Esophagus squamous epithelium (tissue), 5 donors: ENCODE measurements around the gene BCL2L11. TPM values are rescaled to one million over a fixed set of nuclear protein-coding genes. Genes with fewer than 3 reads are reported as not detected.

Experiments
- DNase-seq: peaks from one replicate; lab custom pipeline; 2025; lab: John Stamatoyannopoulos, UW
- H3K27ac ChIP-seq, 4 donors: fragments of 200-600 bp; sonication (generic); one replicate each; pipeline ENCODE4 v1.5.1; 2016 to 2019; ENCODE audit warnings: mild to moderate bottlenecking in 1 of 4
- H3K27me3 ChIP-seq, 4 donors: fragments of 200-600 bp; sonication (generic); 1 replicate in 3 of 4; 2 replicates in 1 of 4; pipeline versions ENCODE4 v1.5.1 to v1.6.0; 2017 to 2021; ENCODE audit warnings: antibody characterized with exemption in 1 of 4
- H3K36me3 ChIP-seq, 3 donors: fragments of 200-600 bp; sonication (generic); one replicate each; pipeline ENCODE4 v1.5.1; 2016 to 2019
- H3K4me1 ChIP-seq, 3 donors: fragments of 200-600 bp; sonication (generic); one replicate each; pipeline ENCODE4 v1.5.1; 2017 to 2019
- H3K4me3 ChIP-seq, 4 donors: fragments of 200-600 bp; sonication (generic); 1 replicate in 3 of 4; 2 replicates in 1 of 4; pipeline ENCODE4 v1.5.1; 2016 to 2019; ENCODE audit warnings: mild to moderate bottlenecking in 2 of 4, moderate library complexity in 1 of 4
- H3K9me3 ChIP-seq, 3 donors: fragments of 200-600 bp; sonication (generic); one replicate each; pipeline ENCODE4 v1.5.1; 2016 to 2019
- CTCF ChIP-seq, 6 experiments: fragments of 450-650 bp in 4 of 6; fragments of 200-600 bp in 2 of 6; sonication (generic) in 2 of 6; IDR thresholded peaks; one replicate each; pipeline ENCODE4 v1.5.1; 2016 to 2019; ENCODE audit warnings: antibody characterized with exemption in 6 of 6, mild to moderate bottlenecking in 4 of 6, moderate library complexity in 4 of 6
- POLR2A ChIP-seq, 4 donors: fragments of 450-650 bp; IDR thresholded peaks; one replicate each; pipeline ENCODE4 v1.6.1; 2017; ENCODE audit warnings: antibody characterized with exemption in 4 of 4, mild to moderate bottlenecking in 4 of 4, moderate library complexity in 3 of 4
- WGBS, 2 donors: methylation state at CpG; one replicate each; pipeline ENCODE4 v1.1.5; 2018; 5-methylcytosine and 5-hydroxymethylcytosine counted together
- intact Hi-C: fragments of 100-400 bp; cut with DNase I; formaldehyde crosslinking; loops from one replicate; pipeline ENCODE4 v1.15.0; 2022
- total RNA-seq, 4 donors: library from RNA; depleted of rRNA; stranded (reverse); fragments of >200 nt; gene quantifications; one replicate each; pipeline ENCODE4 v1.1.0, GENCODE V29; 2016
- donor health status: DM: yes; HTN: yes; CAD: no.

BCL2L11 gene
- total RNA-seq, 4 donors from 2014 or later: 7.8 to 28.2 (median 9.9) TPM

GRCh38 chr2:111148225-111148873, 27.6 kb downstream of the BCL2L11 start:
- no peak for DNase-seq
- 92 to 93% methylated on average over 3 of the region's 3 CpGs for WGBS, 2 donors
- Histone ChIP-seq H3K36me3 (peaks cover 0 to 56% (median 4%) of the 10 kb centered on the region in 3 donors), H3K27ac (peak overlapping the region in 1 of 4 donors; percentile 7), H3K27me3 (no peaks in the 10 kb centered on the region), H3K4me1 (peaks cover 0 to 26% (median 0%) of the 10 kb centered on the region in 3 donors), H3K4me3 (no peak overlapping the region), H3K9me3 (no peaks in the 10 kb centered on the region)
- TF ChIP-seq POLR2A (IDR thresholded peaks at IDR 0.05) (no peak), CTCF (IDR thresholded peaks at IDR 0.05) (no peak)
- intact Hi-C loops: no loop called here

- 74 to 83% methylated on average over 8 of the region's 8 CpGs for WGBS, 2 donors
Observed at GRCh38 chr2:111148925-111149324, 28.2 kb downstream of the BCL2L11 start.

DNA sequence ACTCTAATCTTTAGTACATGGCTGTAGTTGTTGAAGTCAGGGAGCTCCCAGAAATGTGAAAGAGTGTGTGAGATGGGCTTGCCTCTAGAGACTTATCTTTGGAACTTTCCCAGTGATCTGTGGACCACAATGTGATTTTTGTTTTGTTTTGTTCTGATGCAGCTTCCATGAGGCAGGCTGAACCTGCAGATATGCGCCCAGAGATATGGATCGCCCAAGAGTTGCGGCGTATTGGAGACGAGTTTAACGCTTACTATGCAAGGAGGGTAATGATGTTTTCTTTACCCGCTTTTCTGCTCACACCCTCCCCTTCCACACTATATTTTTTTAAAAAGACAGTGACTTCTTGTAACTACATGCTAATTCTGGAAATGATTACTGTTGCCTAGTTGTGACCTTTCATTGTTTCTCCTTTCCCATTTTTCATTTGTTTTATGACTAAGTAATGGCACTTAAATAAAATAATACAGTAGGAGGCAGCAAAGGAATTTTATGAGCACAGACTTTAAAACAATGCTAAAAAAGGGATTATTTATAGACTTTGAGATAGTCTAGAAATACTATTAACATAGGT, 29.3 kb downstream of the BCL2L11 start:
- H3K27ac ChIP-seq: no peak overlapping the region
- peaks cover 0 to 54% (median 4%) of the 10 kb centered on the region in 3 donors for H3K36me3 ChIP-seq
- TF ChIP-seq CTCF (IDR thresholded peaks at IDR 0.05) (no peak), POLR2A (IDR thresholded peaks at IDR 0.05) (no peak)
- no peak overlapping the region for H3K4me3 ChIP-seq
- 88 to 91% methylated on average over 7 of the region's 7 CpGs for WGBS, 2 donors
- peaks cover 0 to 31% (median under 1%) of the 10 kb centered on the region in 3 donors for H3K4me1 ChIP-seq
- DNase-seq: no peak
- H3K9me3 ChIP-seq: no peaks in the 10 kb centered on the region
- no peaks in the 10 kb centered on the region for H3K27me3 ChIP-seq
- intact Hi-C loops: no loop called here

More at GRCh38 chr2:111148925-111149324, 28.2 kb downstream of the BCL2L11 start:
- Histone ChIP-seq H3K36me3 (peaks cover 0 to 55% (median 4%) of the 10 kb centered on the region in 3 donors), H3K4me1 (peaks cover 0 to 26% (median 0%) of the 10 kb centered on the region in 3 donors), H3K4me3 (no peak overlapping the region), H3K27ac (peak overlapping the region in 1 of 4 donors; percentile 7), H3K9me3 (no peaks in the 10 kb centered on the region), H3K27me3 (no peaks in the 10 kb centered on the region)
- TF ChIP-seq POLR2A (IDR thresholded peaks at IDR 0.05): no peak
- TF ChIP-seq CTCF (IDR thresholded peaks at IDR 0.05): no peak
- no peak for DNase-seq
- intact Hi-C loops: no loop called here

DNA sequence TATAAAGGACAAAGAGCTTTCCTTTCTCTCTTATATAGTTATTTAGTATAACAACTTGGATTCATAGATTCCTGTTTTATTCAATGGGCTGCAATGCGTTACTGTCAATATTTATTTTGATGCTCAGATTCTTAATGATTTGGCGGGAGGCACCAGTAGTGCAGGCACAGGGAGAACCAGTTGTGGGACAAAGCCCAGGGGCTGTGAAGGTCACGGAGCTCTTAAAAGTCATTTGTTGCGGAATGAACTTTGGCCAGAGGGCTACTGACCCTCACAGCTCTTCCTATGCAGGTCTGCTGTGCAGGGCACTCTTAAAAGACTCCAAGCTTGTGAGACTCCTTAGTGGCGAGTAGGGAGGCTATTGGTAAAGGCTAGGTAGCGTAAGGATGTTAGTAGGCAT, 34.0 kb downstream of the BCL2L11 start:
- TF ChIP-seq POLR2A (IDR thresholded peaks at IDR 0.05) (no peak), CTCF (IDR thresholded peaks at IDR 0.05) (no peak)
- Histone ChIP-seq H3K27me3 (no peaks in the 10 kb centered on the region), H3K4me3 (no peak overlapping the region), H3K4me1 (peaks cover 0 to 34% (median 5%) of the 10 kb centered on the region in 3 donors), H3K27ac (no peak overlapping the region), H3K36me3 (peaks cover 0 to 78% (median 4%) of the 10 kb centered on the region in 3 donors), H3K9me3 (no peaks in the 10 kb centered on the region)
- WGBS, 2 donors: 93 to 96% methylated on average over 6 of the region's 6 CpGs
- DNase-seq: no peak
- intact Hi-C loops: no loop called here

- Histone ChIP-seq H3K4me1 (peaks cover 0 to 42% (median 5%) of the 10 kb centered on the region in 3 donors), H3K27me3 (no peaks in the 10 kb centered on the region), H3K36me3 (peaks cover 0 to 78% (median 4%) of the 10 kb centered on the region in 3 donors), H3K9me3 (no peaks in the 10 kb centered on the region), H3K27ac (peak overlapping the region in 3 of 4 donors; percentile 21 to 48 (median 27)), H3K4me3 (no peak overlapping the region)
- TF ChIP-seq CTCF (IDR thresholded peaks at IDR 0.05) (no peak), POLR2A (IDR thresholded peaks at IDR 0.05) (no peak)
- DNase-seq: no peak
- 24 to 46% methylated on average over 1 of the region's 1 CpG for WGBS, 2 donors
- intact Hi-C loops: no loop called here
Observed at GRCh38 chr2:111155610-111156009, 34.9 kb downstream of the BCL2L11 start.
